Stimulated activated naive CD8-positive, alpha-beta T cell treated with anti-CD3 and anti-CD28 coated beads, Interleukin-15, Interleukin-2, amounts not matched to agents 100 U/mL and 50 U/mL, for 24 hours (primary cell): ENCODE data around the gene KRT17.
"Not testable (repeated sequence)": the region's sequence is repeated elsewhere in the genome, so short reads cannot be mapped to it uniquely, and the experiment has no call there.

Experiments used
- ATAC-seq: fragments of 150-1000 bp; cut with Tn5 transposase; one replicate; pipeline ENCODE4 v1.10.0; 2021
- DNase-seq: peaks from one replicate; pipeline ENCODE4 v3.0.0; 2021

Gene KRT17

DNA sequence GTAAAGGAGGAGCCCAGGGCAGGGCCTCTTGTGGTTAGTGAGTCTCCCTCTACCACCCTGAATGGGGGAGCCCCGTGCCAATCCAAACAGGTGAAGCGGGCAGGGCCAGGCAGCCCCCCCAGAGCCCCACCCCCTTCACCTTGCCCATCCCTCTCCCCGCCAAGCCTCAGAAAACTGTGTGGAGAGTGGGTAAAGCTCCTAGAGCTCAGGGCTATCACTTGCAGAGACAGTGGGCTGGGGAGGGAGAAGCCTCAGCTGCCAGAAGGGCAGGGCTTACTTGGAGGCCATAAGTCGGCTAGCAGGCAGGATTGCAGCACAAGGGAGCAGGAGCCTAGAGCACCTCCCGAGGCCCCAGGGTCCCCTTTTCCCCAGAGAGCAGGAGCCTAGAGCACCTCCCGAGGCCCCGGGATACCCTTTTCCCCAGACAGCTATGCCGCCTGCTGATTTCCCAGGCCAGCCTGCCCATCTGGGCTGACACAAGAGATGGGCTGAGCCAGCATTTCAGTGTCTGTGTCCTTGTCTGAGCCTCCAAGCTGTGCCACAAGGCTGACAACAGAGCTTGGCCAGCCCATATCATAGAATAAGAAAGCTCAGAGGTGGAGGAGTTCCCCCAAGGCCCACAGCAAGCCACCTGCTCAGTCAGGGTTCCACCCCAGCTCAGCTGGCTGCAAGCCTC lies 30.9 kb downstream of the KRT17 start:
- DNase-seq = no peak
- ATAC-seq = no peak

DNA sequence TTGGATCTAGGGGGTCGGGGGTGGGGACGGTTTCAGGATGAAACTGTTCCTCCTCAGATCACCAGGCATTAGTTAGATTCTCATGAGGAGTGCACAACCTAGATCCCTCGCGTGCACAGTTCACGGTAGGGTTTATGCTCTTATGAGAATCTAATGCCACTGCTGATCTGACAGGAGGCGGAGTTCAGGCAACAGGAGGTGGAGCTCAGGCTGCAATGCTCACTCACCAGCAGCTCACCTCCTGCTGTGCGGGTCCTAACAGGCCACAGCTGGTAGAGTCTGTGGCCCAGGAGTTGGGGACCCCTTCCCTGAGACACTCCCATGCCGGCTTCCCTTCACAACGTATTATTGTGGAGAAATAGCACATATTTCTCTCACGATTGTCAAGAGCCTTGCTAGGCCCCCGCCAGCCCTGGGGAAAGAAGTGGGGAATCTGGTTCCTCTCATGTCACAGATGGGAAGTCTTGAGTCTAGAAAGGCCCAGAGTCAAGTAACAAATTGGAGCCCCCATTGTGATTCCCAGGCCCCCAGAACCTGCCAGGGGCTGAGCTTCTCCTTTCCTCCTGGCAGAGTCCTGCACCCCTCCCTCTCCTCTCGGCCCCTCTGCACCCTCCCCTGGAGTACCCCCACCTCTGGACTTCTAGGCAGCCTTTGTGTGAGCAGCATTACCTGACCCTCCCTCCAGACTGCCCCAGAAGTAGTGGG lies 31.6 kb downstream of the KRT17 start:
- no peak for DNase-seq
- ATAC-seq = no peak

DNA sequence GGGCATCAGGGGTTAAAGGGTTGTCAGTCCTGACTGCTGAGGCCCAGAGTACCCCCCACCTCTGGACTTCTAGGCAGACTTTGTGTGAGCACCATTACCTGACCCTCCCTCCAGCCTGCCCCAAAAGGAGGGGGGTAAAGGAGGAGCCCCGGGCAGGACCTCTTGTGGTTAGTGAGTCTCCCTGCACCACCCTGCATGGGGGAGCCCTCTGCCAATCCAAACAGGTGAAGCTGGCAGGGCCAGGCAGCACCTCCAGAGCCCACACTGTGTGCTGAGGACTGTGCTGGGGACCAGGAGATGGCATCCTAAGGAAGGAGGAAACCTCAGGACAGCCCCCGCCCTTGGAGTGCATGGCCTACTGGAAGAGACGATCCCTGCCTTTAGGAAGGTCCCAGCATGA lies 35.1 kb downstream of the KRT17 start:
- DNase-seq (no peak), ATAC-seq (no peak)

DNA sequence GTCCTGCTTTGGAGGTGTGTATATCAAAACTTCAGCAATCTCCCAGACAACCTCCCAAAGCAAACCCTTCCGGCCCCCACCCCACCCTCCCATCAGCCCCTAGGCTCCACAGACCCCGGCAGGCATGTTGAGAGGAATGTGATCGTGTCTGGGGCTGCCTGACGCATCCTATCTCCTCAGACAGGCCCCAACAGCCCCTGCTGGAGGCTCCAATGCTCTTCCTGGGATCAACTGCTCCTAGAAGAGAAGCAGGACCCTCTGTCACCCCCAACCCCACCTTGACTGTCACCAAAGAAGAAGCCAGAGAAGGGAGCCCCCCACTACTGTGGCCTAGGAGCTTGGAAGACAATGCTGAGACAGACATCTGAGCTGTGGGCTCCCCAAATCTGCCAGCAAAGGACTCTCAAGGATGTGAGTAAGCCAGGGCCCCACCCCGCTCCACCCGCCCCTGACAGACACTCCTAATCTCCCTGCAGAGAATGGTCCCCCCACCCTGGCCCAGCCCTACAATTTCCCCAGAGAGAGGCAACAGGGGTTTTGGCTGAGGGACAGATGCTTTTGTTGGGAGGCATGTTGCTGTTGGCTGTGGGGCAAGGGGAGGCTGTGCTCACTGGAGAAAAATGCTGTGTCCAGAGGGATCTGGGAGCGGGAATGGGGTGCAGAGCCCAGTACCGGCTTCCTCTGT lies 36.1 kb downstream of the KRT17 start:
- DNase-seq = no peak
- no peak for ATAC-seq

DNA sequence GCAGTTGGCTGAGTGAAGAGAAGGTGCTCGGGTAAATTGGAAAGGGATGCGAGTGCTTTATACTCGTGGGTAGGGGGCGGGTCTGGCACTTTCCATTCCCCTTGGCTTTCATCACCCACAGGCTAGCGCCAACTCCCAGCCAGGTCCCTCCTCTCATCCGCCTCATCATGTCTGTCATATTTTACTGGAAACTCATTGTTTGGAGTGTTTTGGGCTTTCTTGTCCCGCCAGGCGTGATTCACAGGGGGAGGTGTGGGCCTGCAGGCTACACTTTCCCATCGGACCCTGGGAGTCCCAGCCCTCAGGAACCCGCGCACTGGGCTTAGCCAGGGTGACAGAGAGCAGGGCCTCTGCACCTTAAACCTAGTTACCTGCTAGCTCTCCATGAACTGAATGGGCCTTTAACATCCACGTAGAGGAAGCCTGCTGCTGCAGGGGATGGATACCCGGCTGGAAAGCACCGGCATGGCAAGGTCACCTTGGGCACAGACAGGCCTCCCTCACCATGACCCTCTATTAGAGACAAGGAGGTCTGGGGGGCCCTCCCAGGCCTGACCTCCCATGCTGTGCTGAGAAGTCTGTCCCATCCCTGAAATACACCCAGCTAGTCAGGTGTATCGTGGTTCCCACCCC lies 37.4 kb downstream of the KRT17 start, which contains the start of gene KRT14:
KRT14 (minus strand) TSS at position 33 of the 633 bp plus-strand sequence. CDS start 61 bp downstream, outside the sequence.
- DNase-seq = no peak
- no peak for ATAC-seq

DNA sequence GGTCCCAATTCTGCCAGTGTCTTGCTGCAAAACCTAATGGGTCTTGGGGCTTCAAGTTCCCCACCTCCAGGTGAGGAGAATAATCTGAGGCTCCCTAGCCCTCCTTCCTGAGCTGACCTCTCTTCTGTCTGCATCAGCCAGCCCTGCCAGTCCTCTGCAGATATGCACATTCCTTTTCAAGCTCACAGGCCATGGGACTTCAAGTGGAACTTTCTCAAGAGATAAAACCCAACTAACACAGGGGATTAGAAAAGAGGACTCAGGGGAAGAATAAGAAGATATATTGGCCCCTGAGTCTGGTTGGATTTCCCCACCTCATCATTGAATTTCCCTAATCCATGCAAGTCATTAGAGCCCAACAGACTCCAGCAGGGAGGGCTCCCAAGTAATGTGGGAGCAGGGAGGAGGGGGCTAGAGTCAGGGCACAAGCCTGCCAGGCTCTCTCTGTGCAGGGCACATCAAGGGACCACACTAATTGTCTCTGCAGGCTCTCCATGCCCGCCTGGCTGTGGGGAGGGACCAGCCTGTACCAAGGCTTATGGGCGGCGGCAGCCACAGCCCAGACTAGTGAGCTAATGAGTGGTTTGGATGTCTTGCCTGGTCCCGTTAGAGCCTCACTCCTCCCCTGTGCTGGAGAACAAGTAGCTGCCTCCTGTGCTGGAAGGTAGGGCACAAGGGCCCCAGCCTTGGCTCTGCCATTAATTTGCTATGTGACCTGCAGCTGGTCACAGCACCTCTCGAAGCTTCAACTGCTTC lies 38.9 kb downstream of the KRT17 start:
- ATAC-seq = no peak
- DNase-seq = no peak

DNA sequence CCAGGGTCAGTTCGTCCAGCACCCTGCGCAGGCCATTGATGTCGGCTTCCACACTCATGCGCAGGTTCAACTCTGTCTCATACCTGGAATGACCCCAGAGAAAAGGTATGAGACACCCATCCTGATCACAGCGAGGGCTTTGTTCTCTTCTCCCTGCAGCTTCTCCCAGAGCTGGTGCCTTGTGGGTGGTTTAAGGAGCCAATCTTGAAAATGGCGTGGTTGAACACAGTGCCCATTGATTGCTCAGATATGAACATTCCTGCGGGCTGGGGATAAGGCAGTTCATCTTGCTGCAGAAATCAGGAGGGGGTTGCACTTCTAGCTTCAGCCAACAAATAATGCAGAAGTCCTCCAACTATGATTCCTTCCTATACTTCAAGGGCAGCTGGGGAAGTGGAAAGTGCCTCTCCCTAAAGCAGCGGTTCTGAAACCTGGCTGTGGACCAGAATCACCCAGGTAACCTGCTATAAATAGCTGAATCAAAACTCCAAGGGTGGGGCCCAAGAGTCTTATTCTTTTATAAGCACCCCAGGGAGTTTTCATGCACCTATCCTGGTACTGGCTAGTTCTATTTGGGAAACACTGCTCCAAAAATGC lies 39.9 kb downstream of the KRT17 start:
- ATAC-seq, DNase-seq: not testable (repeated sequence)

DNA sequence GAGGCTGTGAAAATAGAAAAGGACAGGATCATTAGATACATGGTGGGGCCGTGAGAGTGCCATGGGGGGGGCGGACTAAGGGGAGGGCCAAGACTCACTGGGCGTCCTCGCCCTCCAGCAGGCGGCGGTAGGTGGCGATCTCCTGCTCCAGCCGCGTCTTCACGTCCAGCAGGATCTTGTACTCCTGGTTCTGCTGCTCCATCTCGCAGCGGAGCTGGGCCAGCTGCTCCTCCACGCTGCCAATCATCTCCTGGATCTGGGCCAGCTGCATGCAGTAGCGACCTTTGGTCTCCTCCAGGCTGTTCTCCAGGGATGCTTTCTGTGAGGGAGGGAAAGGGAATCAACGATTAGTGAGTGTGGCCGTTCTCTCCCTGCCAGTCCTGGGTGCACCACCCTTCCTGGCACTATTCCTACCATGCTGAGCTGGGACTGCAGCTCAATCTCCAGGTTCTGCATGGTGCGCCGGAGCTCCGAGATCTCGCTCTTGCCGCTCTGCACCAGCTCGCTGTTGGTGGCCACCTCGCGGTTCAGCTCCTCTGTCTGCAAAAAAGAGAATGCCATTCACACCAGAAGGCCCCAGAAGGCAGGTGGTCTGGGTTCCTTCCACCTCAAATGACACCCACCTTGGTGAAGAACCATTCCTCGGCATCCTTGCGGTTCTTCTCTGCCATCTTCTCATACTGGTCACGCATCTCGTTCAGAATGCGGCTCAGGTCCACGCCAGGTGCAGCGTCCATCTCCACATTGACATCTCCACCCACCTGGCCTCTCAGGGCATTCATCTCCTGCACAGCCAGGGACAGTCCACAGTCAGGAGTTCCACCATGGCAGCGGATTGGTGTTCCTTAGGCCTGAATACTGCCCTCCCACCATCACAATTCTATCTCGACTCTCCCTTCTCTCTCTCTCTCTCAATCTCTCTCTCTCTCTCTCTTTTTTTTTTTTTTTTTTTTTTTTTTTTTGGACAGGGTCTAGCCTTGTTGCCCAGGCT lies 40.9 kb downstream of the KRT17 start:
- ATAC-seq = no peak
- DNase-seq = no peak

DNA sequence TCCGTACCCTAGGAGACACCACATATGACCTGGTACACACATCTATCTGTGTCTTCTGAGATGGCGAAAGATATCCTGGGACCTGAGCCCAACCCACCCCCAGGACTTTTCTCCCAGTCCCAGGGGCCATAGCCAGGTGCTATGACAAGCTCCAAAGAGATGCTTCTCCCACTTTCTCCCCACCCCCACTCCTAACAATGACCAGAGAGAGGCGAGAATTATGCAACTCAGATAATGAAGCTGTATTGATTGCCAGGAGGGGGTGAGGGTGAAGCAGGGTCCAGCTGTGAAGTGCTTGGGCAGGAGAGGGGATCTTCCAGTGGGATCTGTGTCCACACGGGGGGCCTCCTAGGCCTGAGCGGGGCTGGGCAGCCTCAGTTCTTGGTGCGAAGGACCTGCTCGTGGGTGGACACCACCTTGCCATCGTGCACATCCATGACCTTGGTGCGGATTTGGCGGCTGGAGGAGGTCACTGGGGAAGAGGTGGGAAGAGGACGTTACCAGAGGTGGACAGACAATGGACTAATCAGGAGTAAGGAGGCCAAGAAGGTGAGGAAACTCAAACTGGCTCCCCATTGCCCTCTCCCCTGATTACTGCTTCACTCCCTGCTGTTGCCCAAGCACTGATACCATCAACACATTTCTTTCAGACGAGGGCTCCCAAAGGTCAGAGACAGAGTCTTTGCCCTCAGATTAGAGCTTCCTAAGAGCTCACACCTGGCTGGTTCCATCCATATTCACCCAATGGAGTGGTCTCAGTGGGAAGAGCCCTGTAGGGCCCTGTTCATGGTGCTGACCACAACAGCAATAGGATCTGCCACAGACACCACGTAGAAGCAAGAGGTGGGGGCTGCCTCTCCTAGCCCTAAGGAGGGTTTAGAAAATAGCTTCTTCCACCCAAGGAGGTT lies 42.1 kb downstream of the KRT17 start:
- not testable (repeated sequence) for ATAC-seq, DNase-seq

DNA sequence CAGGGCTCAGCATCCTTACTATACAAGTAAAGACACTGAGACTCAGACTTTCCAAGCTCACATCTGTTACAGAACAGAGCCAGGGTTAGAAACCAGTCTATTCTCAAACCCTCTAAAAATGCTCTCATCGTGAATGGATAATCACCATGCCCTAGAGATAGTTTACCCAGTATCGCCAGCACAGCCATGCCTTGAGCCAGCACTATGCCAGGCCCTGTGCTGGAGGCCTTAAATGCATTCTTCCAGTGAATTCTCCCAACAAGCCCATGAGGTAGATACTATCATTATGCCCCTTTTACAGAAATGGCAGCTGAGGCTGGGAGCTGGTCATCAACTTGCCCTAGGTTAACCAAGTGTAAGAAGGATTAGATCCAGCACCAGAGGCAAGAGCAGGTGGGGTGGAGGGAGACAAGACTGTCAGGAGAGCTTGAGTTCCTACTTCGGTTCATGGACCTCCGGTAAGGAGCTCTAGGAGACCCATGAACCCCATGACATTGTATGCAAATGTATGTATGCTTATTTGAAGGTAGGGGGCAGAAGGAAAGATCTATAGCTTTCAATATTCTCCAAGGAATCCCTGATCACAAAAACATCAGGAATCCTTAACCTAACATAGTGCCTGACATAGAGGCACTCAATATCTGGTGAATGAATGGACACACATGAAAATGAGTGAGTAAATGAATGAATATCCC lies 42.9 kb downstream of the KRT17 start:
- ATAC-seq = no peak
- DNase-seq = no peak

DNA sequence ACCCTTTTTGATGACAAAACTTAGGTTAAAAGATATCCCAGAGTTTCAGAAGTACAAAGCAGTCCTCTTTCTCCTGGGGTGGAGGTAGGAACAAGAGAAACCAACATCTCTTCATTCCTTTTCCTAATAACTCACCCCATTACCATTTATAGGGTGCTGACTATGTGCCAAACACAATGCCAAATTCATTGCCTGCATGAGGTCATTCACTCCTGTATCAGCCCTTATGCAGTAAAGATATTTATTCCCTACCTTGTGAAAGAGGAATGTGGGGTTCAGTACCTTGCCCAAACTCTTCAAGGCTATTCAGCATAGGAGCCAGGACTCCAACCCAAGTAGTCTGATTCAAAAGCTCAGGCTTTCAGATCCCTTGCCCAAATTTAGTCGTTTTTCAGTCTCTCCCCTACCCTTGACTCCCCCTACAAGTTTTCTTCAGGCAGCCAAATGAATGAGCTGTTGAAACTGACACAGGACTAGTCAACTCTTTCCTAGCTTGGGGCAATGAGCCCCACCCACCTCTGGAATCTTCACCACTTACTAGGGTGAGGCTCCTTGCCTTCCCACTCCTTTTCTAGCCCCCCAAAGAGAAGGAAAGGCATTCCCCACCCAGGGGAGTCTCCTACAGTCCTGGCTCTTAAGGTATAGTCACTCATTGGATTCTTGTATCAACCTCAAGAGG lies 43.5 kb downstream of the KRT17 start:
- no peak for DNase-seq
- ATAC-seq = no peak

DNA sequence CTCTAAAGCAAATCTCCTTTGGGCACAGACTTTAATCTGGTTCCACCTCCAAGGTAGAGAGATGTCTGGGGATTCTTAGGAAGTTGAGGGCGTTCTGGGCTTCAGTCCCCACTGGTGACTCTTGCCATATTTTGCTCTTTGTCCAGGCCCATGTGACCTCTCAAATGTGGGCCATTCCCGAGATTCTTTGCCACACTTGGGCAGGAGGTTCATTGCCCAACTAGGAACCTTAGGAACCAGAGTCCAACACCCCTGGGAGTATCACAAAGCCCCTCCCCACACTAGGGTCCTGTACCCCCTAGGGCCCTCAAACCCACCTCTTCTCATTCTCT lies 44.2 kb downstream of the KRT17 start:
- DNase-seq (no peak), ATAC-seq (no peak)

DNA sequence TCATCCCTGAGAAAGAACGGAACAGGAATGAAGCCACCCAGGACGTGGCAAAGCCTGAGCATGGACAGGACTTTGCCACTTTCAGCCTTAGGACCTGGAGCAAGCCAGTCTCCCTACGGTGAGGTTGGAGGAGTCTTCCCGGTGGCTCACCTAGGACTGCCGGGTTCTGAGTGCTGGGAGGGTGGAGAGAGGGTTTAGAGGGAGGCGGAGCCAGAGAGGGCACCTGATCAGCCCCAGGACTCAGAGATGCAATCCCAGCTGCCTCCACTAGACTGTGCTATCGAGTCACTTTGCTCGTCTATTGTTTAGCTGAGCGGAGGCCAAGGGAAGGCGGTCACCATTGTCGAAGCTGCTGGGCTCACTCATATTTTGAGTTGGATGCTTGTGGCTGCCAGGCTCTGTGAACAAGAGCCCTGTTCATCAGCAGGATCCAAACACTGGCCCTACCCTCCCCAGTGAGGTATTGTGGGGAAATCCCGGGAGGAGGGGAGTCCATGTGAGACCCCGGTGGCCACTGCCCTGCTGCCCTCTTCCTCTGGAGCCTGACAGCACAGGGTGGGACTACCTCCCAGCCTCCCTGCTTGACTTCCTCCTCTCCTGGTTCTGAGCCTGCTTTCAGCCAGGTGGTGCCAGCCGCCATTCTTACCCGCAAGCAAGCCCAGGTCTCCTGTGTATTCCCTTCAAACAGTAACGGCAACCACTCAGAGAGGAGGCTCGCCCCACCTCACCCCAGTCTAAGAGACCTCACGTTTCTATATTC lies 44.7 kb downstream of the KRT17 start:
- ATAC-seq = peak; percentile 89
- peak; percentile 80 for DNase-seq

DNA sequence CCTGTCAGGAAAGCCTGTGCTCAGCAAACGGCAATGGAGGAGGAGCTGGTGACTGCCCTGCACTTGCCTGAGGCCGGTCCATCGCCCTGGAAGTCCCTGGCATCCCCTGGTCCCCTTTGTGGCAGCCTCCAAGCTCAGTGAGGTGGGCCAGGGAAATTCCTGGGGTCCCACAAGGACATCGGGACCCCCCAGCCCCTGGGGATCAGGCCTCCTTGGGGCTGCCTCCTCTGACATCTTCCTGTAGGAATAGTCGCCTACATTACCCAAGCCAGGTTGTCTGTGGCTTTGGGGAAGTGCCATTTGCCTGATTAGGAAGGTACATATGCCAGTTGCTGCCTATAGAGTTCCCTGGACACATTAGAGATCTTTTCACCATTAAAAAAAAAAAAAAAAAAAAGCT lies 45.4 kb downstream of the KRT17 start:
- no peak for DNase-seq
- ATAC-seq = no peak

DNA sequence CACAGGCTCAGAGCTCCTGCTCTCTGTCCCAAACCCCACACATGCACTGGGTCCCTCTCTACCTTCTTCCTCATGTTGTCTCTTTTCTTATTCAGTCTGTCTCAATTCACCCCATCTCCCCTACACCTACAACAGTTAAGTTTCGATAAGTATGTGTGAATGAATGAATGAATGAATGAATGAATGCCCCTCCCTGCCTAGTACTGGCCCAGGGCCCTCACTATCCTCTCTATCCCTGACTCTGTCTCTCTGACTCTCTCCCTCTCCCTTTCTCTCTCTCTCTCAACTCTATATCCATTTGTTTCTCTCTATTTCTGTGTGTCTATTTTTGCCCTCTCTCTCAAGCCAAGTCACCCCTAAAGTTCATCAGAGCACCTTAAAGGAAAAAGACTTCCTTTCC lies 45.8 kb downstream of the KRT17 start:
- ATAC-seq = no peak
- DNase-seq = no peak

DNA sequence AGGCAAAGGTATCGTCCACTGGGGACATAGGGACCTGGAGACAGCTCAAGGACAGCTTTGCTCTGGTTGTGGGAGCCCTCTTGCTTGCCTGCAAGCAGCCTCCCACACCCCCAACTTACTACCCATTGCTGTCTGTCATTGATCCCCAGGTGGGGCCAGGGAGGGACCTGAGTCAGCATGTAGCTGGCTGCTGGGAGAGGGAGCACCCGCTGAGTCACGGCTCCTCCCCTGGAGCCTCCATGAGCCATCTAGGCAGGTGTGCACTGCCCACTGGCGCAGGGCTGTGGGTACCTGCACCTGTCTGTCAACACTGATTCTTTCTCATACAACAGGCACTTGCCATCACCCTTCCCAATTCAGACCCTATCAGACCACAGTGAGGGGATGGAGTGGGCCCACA lies 47.6 kb downstream of the KRT17 start:
- not testable (repeated sequence) for ATAC-seq

DNA sequence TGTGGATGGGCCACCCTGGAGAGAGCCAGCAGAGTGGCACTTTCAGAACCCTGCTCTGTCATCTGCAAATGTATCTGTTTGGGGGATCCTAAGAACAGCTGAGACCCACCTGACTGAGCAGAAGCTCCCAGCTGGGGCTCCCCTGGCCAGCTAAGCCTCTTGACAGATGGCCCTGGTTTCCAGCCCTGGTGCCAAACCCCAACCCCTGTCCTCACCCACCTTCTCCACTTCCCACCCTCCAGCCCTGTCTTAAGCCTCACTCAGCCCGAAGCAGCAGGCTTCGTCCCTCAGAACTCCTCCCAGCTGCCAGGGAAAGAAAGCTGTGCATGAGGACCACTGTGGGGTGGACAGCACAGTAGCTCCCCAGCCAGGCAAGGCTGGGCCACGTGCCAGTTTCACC lies 49.0 kb downstream of the KRT17 start:
- no peak for DNase-seq
- no peak for ATAC-seq

More for the DNA sequence above, 47.6 kb downstream of the KRT17 start:
- DNase-seq = not testable (repeated sequence)
